GM12801 (cell line): ENCODE results near the gene CCIN.

Source experiments
- CTCF ChIP-seq: IDR thresholded peaks from one replicate; pipeline ENCODE4 v1.5.1; 2011; ENCODE audit warnings: control low read depth; ENCODE audit not compliant: insufficient read length; ENCODE audit errors: extremely low read depth

The CCIN gene

GRCh38 chr9:36163786-36164170, 5.4 kb upstream of the CCIN start:
- no peak for TF ChIP-seq CTCF

- no peak for TF ChIP-seq CTCF
Observed at GRCh38 chr9:36164372-36164771, 4.8 kb upstream of the CCIN start.

GRCh38 chr9:36164989-36165388, 4.2 kb upstream of the CCIN start:
- TF ChIP-seq CTCF = no peak

GRCh38 chr9:36165826-36166167, 3.4 kb upstream of the CCIN start:
- TF ChIP-seq CTCF = no peak

- TF ChIP-seq CTCF = no peak
Observed at GRCh38 chr9:36166168-36166927, 2.8 kb upstream of the CCIN start.

GRCh38 chr9:36169708-36170107, 520 bp downstream of the CCIN start:
- TF ChIP-seq CTCF = no peak

- TF ChIP-seq CTCF = no peak
Observed at GRCh38 chr9:36170531-36170930, 1.3 kb downstream of the CCIN start.
